NCI-H146 (cell line): ENCODE data around the gene KCNN3.
A peak's percentile ranks its signal among the peaks of the same experiment; 100 is the strongest.
"Not testable (repeated sequence)": the region's sequence is repeated elsewhere in the genome, so short reads cannot be mapped to it uniquely, and the experiment has no call there.

Experiments
- DNase-seq: peaks from one replicate; lab custom pipeline; 2025; lab: John Stamatoyannopoulos, UW

The KCNN3 gene

DNA sequence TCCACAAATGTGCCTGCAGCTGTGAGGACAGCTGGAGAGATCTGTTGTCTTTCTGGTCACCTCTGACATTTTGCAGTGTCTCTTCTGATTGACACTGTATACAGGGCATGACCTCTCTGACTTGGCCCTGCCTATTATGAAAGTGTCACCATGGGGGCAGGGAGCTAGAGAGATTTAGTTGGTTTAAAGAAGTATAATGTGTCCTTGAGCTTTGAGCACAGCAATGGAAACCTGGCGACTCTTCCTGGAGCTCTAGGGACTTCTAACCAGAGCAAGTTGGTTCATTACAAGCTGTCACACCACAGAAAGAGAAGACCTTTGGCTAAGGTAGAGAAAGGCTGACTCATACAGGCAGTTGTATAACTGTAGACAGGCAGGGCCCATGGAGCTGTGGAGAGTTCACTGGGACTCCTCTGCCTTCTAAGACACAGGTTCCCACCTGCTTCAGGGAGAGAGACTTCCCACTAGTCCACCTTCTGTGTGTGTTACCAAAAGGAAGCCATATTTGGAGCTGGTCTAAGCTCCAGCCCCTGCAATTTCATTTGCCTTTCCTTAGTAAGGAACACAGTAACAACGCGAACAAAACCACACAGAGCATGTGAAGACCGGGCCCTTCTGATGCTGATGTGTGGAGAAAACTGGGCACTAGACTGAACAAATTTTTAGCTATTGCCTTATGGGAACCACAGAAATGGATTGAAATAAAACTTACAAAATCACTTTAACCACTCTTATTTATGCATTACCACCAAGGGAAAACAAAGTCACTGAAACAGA lies 171.6 kb downstream of the KCNN3 start:
- no peak for DNase-seq

DNA sequence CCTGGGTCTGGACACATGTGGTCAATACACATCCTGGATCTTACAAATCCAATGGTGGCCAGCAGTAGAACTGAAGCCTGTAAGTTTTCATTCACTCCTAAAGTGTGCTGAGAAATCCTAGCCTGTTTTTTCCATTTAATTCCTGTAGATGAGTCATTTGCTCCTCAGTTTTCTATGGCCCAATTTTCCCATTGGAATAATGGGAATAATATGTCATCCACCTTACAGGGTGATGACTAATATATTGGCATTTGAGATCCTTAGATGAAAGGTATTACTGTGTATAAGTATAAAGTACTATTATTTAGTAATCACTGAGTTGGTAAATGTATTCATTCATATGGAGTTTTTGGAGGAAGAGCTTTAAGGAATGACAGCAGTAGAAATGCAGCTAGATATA lies 172.4 kb downstream of the KCNN3 start:
- no peak for DNase-seq

DNA sequence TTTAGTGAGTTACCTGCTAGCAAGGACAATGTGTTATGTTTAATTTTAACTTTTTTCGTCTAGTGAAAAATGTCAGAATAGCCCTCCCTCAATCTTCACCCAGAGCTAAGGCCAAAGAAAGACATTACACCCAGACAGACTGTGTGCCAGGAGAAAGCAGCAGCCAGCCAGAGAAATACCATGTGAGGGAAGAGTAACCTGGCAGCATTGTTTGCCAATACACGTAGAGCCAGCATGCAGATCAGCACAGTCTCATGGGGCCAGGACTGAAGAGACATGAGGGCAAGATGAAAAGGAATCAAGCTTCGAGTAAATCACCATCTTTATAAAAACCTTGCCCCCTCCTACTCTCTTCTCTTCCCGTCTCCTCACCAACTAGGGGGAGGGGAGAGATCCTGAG lies 173.6 kb downstream of the KCNN3 start:
- DNase-seq = no peak

DNA sequence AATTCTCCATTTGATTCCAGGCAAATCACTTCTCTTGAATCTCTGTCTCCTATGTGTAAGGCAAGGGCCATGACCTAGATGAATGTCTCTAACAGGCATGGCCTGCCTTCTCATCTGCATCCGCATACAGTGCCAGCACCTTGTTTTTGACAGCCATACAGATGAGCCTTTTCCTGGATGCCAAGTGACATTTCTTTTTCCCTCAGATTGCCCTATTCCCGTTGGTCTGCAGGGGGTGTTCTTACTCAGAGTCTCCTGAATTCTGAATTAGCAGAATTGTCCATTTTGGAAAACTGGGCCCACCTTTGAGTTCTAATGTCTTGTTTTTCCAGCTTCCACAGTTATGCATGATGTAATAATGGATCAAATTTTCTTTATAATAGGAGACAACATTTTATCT lies 174.1 kb downstream of the KCNN3 start:
- no peak for DNase-seq

- no peak for DNase-seq
Measured at GRCh38 chr1:154694995-154695394, 175.1 kb downstream of the KCNN3 start.

GRCh38 chr1:154689083-154689482 lies 181.0 kb downstream of the KCNN3 start:
- DNase-seq = no peak

GRCh38 chr1:154686507-154686906 lies 183.6 kb downstream of the KCNN3 start:
- no peak for DNase-seq

GRCh38 chr1:154683820-154684219 lies 186.3 kb downstream of the KCNN3 start:
- DNase-seq = no peak

DNA sequence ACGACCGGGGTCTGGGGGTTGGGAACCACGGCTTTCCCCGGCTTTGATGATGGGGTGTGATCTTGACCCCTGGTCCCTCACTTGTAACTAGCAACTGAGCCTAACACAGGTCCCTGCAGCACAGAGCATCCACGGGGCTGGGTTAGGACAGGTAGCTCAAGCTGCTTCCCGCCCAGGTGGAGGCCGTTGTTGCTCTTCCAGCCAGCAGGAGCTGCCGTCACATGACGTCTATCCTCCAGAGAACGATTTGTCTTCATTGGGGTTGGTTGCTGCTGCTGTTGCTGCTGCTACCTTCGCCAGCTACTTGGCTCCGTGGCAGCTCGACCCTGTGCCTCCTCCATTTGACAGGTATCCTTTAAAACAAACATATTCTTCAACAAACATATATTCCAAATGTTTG lies 187.8 kb downstream of the KCNN3 start:
- peak; percentile 20 for DNase-seq

DNA sequence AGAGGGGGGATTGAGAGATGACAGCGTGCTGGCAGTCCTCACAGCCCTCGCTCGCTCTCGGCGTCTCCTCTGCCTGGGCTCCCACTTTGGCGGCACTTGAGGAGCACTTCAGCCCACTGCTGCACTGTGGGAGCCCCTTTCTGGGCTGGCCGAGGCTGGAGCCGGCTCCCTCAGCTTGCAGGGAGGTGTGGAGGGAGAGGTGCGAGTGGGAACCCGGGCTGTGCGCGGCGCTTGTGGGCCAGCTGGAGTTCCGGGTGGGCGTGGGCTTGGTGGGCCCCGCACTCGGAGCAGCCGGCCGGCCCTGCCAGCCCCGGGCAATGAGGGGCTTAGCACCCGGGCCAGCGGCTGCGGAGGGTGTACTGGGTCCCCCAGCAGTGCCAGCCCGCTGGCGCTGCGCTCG lies 192.2 kb downstream of the KCNN3 start:
- DNase-seq = not testable (repeated sequence)

DNA sequence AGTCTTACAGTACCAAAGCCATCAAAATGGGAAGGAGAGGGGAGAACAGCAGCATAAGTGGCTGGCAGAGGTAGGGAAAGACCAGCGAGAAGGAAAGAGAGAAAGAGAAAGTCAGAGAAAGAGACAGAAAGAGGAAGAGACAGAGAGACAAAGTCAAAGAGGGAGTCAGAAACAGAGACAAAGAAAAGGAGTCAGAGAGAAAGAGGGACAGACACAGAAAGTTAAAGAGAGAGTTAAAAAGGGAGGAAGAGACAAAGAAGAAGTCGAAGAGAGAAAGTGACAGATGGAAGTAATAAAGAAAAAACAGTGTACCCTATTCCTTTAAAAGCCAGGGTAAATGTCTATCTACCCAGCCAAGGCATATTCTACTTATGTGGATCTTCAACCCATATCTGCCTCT lies 193.2 kb downstream of the KCNN3 start:
- DNase-seq = not testable (repeated sequence)

DNA sequence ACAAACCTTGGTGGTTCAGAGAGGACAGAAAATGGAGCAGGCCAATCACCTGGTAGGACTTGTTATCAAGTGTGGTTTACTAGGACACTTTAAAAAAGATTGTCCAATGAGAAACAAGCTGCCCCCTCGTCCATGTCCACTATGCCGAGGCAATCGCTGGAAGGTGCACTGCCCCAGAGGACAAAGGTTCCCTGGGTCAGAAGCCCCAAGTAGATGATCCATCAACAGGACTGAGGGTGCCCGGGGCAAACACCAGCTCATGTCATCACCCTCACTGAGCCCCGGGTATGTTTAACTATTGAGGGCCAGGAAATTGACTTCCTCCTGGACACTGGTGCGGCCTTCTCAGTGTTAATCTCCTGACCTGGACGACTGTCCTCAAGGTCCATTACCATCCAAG lies 195.6 kb downstream of the KCNN3 start:
- not testable (repeated sequence) for DNase-seq

- not testable (repeated sequence) for DNase-seq
Measured at GRCh38 chr1:154672245-154672644, 197.8 kb downstream of the KCNN3 start.

DNA sequence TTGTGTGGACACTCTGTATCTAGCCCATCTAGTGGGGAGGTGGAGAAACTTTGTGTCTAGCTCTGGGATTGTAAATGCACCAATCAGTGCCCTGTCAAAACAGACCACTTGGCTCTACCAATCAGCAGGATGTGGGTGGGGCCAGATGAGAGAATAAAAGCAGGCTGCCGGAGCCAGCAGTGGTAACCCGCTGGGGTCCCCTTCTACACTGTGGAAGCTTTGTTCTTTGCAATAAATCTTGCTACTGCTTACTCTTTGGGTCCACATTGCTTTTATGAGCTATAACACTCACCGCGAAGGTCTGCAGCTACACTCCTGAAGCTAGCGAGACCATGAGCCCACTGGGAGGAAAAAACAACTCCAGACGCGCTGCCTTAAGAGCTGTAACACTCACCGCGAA lies 198.7 kb downstream of the KCNN3 start:
- not testable (repeated sequence) for DNase-seq

DNA sequence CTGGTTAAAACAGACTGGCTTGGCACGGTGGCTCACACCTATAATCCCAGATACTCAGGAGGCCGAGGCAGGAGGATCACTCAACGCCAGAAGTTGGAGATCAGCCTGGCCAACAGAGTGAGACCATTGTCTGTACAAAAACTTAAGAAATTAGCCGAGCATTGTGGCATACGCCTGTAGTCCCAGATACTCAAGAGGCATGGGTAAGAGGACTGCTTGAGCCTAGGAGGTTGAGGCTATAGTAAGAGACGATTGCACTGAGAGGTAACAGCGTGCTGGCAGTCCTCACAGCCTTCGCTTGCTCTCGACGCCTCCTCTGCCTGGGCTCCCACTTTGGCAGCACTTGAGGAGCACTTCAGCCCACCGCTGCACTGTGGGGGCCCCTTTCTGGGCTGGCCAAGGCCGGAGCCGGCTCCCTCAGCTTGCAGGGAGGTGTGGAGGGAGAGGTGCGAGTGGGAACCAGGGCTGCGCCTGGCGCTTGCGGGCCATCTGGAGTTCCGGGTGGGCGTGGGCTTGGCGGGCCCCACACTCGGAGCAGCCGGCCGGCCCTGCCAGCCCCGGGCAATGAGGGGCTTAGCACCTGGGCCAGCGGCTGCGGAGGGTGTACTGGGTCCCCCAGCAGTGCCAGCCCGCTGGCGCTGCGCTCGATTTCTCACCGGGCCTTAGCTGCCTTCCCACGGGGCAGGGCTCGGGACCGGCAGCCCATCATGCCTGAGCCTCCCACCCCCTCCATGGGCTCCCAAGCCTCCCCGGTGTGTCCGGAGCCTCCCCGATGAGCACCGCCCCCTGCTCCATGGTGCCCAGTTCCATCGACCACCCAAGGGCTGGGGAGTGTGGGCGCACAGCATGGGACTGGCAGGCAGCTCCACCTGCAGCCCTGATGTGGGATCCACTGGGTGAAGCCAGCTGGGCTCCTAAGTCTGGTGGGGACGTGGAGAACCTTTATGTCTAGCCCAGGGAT lies 199.5 kb downstream of the KCNN3 start:
- DNase-seq = not testable (repeated sequence)

DNA sequence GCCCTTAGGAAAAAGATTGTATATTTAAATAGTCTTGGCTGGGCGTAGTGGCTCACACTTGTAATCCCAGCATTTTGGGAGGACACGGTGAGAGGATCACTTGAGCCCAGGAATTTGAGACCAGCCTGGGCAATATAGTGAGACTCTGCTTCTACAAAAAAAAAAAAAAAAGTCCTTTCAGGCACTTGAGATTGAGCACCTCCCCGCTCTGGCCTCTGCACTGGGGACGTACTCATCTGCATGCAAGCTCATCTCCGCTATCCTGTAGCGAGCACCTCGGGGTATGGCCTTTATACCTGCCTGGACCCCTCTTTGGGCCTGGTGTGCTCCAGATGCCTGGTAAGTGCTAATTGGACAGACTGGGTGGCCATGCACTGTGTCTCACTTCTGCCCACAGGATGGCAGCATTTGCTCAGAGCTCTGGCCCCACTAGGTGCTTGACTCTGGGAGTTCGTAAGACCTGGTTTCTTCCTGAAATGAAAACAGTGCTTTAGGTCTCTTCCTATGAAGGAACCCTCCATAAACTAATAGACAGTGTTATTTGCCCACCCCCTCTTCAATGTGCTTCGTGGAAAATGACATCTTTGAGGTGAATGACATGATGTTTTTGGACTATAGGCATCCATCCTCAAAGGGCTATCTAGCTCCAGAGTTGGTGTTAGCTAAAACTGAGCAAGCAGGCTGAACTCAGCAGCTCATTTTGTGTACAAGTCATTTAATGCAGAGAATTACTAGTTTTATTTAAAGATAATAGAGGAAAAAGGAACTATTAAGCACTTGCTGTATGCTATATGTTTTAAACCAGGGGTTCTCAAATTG lies 200.4 kb downstream of the KCNN3 start:
- peak; percentile 76 for DNase-seq

DNA sequence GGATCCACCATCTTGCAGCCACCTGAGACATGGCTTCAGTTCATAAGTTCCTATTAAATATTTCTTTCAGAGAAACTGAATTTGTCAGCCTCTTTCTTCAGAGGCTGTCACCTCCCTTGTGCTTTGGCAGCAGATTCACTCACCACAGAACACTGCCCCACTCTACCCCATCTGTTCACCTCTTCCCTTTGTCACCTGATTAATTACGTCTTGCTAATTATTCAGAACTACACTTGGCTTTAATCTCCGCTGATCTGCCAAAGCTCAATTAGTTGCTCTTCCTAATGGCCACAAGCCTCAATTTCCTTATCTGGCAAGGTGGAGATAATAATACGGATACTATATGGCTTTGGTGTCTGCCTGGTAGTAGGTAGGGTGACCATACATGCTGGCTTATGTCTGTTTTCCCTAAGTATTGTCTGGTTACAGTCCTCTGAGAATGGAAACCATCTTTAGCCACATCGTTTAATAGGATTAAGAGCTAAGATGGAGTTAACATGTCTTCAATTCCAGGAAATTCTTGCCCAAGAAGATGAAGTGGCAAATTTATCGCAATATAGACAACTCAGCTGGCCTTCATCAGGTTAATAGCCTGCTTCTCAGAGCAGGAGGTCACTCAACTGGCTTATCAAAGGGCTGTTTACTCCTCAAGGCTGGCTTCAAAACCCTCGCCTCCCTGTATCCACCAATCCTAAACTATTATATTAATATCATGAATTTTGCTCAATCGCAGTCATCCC lies 203.9 kb downstream of the KCNN3 start:
- no peak for DNase-seq

DNA sequence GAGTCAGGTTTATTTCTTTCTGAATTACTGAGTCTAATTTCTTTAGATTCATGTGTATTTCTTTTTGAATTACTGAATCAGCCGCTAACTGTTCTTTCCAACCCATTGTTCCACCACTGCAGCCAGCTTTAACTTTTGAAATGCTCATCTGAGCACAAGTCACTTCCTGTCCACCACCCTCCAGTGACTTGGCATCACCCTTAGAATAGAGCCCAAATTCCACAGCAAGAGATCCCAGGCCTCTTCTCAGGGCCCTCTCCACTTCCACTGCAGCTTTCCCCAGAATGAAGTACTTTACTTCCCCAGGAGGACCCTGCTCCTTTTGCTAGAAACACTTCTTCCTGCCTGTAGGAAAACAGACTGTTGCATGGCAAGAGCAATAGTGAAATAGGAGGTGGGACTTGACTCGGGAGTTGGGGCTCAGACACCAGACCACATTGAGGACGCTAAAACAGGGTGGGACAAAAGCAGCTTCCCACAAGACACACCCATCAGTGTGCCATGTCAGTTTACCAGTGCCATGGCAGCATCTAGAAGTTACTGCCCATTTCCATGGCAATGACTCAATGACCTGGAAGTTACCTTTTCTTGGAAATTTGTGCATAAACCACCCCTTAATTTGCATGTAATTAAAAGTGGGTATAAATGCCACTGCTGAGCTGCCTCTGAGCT lies 205.6 kb downstream of the KCNN3 start:
- no peak for DNase-seq

DNA sequence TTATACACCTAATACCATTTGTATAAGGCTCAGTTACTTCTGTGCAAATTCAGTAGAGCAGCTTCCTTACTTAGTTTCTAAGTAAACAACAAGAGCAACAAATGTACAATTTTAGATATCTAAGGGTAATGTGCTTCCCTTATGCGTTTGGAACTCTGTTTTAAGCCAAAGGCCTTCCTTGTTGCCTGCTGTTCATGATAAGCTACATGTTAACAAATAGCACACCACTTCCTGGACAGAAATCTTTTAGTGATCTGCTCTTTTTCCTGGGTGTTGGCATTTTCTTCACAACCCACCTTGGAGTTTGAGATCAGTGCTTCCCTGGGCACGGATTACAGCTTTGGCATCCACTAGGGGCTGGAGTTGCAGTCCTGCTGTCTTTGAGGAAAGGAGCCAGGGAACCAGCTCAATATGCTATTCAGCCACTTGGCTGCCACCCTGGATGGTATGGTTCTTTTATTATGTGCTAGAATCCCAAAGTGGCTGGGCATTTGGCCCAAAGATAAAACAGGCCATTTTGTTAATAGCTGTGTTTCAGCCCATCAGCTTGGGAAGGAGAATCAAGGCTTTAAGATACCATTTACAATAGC lies 206.5 kb downstream of the KCNN3 start:
- no peak for DNase-seq

DNA sequence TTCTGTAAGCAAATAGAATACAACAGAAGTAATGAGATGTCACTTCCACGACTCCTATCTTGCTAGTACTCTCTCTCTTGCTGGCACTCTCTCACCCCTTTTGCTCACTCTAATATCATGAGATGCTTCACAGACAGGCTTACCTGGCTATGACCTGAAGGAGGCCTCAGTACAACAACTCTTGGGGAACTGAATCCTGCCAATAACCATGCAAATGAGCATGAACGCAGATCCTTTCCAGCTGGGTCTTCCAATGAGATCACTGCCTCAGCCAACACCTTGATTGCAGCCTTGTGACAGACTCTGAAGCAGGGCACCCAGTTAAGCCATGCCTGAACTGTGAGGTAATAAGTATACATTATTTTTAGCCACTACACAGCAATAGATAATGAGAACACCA lies 209.0 kb downstream of the KCNN3 start:
- no peak for DNase-seq
